ENCODE results near the gene ASTN2.

DNA sequence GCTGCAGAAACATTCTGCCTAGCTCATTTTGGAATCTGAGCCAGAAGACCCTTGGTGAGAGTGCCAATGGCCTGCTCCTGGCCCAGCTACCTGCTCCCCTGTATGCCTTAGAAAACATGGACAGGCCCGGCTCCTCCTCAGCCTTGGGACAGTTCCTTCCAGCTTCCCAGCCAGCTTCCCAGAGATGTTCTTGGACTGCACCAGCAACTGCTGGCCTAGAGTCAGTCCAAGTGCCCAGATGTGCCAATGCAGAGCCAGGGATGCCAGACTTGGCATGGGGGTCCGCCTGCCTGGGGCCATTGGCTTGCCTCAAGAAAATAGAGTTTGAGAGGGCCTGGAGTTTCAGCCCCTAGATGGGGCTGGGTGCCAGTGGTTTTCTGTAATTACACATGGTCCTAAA, 870.0 kb downstream of the ASTN2 start:
- TF ChIP-seq, protein P1, sequence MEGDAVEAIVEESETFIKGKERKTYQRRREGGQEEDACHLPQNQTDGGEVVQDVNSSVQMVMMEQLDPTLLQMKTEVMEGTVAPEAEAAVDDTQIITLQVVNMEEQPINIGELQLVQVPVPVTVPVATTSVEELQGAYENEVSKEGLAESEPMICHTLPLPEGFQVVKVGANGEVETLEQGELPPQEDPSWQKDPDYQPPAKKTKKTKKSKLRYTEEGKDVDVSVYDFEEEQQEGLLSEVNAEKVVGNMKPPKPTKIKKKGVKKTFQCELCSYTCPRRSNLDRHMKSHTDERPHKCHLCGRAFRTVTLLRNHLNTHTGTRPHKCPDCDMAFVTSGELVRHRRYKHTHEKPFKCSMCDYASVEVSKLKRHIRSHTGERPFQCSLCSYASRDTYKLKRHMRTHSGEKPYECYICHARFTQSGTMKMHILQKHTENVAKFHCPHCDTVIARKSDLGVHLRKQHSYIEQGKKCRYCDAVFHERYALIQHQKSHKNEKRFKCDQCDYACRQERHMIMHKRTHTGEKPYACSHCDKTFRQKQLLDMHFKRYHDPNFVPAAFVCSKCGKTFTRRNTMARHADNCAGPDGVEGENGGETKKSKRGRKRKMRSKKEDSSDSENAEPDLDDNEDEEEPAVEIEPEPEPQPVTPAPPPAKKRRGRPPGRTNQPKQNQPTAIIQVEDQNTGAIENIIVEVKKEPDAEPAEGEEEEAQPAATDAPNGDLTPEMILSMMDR (IDR thresholded peaks at IDR 0.05; ENCODE audit: low read depth, low read length, poor library complexity, severe bottlenecking), result no peak
- no peak for TF ChIP-seq EZH2phosphoT487 (IDR thresholded peaks at IDR 0.05; ENCODE audit: borderline replicate concordance, low read length)

Data from DOHH2 (cell line).